ACHN (cell line): Measurements from ENCODE around the gene PLCB1.
"Not testable (repeated sequence)": the region's sequence is repeated elsewhere in the genome, so short reads cannot be mapped to it uniquely, and the experiment has no call there.

ENCODE experiments used
- DNase-seq: peaks from one replicate; pipeline ENCODE4 v3.0.0-alpha.2; 2015
- in situ Hi-C: cut with HindIII; loops from 2 replicates; pipeline ENCODE4 v1.10.0; 2017; ENCODE audit warnings: low sequenced_read_pairs, low pct_ligation_motif_present, low pct_unique_long_range_greater_than_20kb

PLCB1 gene

DNA sequence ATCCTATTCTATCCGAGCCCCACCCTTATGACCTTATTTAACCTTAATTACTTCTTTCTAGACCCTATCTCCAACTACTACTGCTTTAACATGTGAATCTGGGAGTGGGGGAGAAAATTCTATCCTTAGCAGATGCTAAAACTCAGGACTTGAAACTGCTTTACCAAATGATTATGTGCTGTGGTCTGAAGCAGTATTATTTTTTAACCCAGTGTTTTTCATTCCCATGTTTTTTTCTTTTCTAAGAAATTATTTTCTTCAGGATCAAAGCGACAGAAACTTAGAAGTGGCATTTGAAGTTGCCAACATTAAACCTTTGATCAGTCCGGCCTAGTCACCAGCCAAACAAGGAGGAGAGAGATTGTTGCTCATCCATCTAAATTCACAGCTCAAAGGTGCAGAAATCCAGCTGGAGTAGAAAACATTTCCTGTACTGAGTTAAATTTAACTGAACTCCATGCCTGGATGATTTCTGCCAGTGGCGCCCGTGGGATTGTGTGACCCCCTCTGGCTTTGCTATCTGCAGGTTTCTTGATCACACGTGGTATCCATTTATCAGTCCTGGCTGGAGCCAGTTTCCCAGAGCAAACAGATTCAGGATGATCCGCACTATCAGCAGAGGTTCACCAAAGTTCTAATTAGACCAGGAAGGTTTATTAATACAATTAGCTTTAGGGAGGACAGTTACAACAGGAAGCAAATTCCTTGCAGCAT, 300.5 kb downstream of the PLCB1 start:
- no peak for DNase-seq
- in situ Hi-C loops, result no loop called here

DNA sequence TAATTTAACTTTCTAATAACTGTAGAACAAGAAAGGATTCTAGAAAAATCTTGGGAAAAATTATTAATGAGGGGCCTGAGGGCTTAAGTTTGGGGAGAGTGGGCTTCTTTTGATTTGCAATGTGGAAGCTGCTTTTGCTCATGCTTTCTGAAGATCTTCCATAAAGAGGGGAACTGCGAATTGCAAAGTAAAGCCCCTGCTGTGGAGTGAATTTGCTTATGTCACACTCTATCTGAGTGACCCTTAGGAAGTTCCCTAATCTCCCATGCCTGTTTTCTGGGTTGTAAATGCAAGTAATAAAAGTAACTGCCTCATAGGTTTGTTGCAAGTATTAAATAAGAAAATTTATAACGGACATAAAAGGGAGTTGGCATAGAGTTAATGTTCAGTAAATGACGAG, 301.2 kb downstream of the PLCB1 start:
- no peak for DNase-seq
- in situ Hi-C loops, result no loop called here

DNA sequence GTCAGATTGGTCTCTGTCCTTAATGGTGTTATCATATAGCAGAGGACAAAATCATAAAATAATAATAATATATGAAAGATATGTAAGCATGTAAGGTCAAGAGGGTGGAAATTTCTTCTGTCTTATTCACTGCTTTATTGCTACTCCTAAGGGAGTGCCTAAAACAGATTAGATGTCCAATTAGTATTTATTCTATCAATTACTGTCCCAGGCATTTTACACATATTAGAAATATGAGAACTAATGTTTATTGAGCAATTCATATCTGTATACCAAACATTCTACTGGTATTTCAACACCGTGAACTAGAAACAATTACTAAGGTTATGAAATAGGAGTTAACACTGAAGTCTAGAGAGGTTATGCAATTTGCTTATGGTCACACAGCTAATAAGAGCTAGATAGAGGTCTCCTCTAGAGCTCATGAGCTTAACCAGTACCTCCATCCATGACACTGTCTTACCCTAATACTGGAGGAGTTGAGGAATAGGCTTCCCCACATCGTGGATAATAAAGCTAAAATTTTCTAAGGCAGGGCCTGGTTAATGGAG, 302.3 kb downstream of the PLCB1 start:
- in situ Hi-C loops, result no loop called here
- no peak for DNase-seq

DNA sequence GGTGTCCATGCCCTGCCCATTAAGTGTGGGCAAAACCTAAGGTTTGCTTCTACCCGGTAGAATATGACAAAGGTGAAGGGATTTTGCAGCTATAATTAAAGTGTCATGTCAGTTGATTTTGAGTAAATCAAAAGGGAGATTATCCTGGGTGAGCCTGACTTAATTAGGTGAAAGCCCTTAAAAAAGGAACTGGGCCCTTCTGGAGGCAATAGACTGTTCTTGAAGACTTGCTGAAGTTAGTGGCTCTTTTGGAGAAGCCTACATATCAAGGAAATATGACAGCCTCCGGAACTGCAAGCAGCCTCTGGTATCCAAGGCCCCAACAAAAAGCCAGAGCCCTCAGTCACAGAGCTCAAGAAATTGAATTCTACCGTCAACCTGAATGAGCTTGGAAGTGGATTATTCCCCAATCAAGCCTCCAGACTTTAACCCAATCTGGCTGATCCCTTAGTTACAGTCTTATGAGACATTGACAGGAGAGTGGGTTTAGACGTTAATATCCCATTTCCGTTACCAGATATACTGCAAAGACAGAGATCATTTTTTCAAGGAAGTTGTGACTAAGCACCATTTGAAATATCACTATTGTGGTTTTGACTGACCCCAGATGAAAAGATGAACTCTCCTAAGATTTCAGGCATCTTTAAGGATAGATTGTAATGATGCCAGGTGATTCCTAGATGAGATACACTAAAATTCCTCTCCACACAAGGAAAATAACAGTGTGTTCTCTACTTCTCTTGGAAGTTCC, 303.4 kb downstream of the PLCB1 start:
- in situ Hi-C loops, result no loop called here
- DNase-seq, result no peak

DNA sequence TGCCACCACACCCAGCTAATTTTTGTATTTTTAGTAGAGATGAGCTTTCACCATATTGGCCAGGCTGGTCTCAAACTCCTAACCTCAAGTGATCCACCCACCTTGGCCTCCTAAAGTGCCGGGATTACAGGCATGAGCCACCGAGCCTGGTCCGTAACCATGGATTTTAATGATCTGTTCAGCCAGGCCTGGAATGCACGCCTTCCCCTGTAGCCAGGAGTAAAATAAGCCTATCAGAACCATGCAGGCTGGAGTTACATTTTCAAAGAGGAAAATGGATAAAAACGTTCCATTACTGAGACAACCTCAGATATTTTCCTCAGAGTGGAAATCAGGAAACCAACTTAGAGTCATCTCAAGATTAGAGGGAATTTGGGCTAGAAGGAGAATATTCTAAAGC, 304.9 kb downstream of the PLCB1 start:
- DNase-seq, in situ Hi-C loops: not testable (repeated sequence)

DNA sequence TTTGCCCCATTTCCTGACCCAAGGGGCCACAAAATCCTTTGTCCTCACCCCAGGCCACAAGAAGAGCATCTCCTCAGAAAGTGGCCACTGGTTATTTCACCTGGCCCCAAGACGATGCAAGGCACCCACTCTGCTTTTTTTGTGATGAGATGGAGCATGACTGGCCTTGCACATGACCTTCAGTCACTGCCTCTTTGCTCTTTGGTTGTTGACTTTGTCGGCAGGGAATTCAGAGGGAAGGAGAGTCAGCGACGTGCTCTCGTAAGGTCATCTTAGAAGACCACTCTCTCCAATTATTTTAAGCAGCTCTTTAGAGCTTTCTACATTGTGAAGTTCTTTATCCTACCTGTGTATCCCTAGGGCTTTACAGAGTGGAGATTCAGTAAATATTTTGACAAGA, 306.7 kb downstream of the PLCB1 start:
- in situ Hi-C loops, result no loop called here
- DNase-seq, result no peak

DNA sequence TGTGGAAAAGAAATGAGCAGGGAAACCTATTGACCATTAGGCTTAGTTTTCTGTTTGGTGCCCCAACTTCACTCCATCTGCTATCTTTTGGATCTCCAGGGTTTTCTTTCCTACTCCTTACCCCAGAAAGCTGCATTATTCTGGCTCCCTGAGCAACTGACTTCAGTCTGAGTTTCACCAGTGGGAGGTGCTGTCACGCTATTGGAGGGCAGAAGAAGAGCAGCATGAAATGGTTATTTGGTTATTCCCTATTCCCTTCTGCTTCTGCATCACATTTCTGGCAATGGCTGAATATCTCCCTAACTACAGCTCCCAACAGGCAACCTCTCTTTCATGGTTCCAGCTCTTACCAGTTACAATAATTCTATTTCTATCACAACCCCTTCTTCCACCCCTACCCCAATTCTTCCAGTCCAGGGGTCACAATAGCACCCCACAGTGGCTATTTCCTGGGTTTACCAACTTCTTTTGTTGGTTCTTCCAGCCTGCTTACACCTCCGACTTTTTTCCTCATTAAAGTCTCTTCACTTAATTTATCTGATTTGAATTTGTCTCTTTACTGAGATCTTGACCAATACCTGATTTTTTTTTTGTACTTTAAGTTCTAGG, 311.5 kb downstream of the PLCB1 start:
- DNase-seq, result peak; percentile 15
- in situ Hi-C loops, result no loop called here

DNA sequence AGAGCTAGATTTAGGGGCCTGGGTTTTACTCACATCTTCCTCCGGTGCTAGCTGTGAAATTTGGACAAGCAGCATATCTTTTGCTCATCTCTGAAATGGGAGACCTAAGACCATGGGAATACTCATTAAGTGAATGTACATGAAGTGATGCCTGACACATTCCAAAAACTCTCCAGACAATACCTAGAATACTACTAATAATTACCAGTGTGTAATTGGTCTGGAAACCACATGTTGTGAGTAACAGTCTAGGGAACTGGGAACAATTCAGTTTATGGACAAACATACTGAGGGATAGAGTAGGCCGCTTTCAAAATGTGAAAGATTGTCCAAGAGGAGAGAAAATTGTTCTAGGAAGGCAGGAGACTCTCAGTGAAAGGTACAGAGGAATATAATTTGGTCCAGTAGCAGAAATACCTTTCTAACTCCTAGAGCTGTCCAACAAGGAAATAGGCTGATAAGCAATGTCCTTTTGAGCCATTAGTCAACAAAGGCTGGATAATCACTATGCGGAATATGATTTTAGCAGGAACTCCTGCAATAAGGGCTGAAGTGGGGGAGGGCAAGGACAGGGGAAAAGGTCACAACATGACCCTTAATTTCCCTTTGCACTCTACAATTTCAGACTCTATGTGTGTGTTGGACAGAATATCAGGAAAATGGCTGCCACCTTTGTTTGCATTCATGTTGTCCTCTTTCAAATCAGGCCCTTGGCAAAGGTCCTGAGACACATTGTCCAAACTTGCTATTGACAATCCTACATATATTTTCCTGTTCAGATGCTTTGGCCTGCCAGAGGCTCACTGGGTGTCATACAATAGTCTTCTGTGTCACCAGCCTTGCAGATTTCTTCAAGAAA, 315.4 kb downstream of the PLCB1 start:
- in situ Hi-C loops, result no loop called here
- no peak for DNase-seq

DNA sequence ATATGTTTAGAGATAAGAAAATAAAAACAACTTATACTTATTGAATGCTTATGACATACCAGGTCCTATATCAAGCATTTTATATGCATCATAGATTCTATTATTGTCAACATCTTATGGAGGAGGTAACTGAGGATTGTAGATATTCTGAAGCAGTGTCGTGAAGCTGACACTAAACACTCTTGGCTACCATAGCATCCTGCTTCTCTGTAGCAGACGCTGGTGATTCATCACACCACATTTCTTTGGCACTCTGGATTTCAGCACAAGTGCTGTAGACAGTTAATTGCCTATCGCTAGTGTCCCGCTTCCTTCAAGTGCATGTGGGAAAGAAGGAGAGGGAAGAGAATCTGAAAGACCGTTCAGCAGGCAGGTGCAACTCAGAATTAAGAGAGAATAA, 317.1 kb downstream of the PLCB1 start:
- in situ Hi-C loops, result no loop called here
- no peak for DNase-seq

DNA sequence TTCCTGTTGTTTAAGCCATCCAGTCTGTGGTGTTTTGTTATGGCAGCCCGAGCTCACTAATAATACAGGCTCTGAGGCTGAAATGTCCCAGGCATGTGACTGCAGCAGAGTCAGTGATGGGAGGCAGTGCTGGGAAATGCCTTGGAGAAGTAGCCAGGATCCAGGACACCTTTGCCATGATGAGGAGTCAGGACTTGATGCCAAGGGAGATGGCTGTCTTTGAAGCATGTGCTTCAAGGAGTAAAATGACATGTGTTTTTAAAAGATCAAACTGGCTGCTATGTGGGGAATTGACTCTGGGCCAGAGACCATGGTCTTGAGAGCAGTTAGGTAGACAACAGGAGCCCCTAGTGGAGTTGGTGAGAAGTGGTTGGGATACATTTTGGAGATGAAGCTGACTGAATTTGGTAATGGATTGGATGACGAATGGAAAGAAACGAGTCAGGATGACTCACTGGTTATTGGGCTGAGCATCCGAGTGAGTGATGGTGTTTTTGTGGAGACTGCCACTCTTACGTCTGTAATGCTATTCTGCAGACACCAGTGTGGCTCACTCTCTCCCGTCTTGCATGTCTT, 322.2 kb downstream of the PLCB1 start:
- peak; percentile 35 for DNase-seq
- in situ Hi-C loops, result no loop called here

DNA sequence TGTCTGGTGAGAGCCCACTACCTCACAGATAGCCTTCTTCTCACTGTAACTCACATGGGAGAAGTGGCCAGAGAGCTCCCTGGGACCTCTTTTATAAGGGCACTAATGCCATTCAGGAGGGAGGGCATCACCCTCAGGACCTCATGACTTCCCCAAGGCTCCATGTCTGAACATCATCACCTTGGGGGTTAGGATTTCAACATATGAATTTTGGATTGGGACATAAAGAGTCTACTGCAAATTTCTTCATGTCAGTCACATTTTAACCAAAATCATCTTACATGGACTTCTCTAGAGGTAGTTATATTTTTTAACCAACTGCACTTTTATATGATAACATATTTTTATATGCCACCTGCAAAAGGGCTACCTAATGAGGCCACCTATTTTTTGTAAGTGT, 324.7 kb downstream of the PLCB1 start:
- in situ Hi-C loops, result no loop called here
- DNase-seq, result no peak

DNA sequence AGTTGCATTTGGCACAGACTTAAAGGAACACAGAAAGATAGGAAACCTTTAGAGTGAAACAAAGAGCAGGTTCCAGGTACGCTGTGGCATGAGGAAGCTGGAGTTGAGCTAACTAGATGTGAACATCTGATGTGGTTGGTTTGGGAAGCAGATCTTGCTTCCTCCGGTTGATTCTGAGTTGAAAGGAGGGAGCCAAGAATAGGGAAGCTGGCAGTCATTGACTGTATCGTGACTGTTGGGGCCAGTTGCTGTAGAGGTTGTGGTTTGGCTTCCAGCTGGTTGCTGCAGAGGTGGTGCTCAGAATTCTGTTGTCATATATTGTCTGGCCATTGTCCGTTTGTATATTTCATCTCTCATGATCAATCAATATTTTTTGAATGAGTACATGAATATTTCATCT, 325.9 kb downstream of the PLCB1 start:
- in situ Hi-C loops, result no loop called here
- DNase-seq, result no peak

DNA sequence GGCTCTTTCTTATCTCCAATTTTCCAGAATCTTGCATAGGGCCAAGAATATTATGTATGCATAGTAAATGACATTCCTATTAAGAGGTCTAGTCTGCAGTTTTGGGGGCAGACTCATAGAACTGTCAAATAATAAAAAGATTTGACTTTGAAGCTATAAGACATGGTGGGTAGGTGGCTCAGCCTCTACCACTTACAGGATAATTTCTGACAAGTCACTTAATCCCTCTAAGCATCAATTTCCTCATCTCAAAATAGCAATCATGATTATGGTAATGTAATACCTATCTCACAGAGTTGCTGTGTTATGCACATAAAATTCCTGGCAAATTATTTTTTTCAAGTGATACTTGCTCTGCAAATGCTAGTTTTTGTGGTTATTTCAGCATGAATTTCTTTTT, 329.1 kb downstream of the PLCB1 start:
- DNase-seq, result no peak
- in situ Hi-C loops, result no loop called here

DNA sequence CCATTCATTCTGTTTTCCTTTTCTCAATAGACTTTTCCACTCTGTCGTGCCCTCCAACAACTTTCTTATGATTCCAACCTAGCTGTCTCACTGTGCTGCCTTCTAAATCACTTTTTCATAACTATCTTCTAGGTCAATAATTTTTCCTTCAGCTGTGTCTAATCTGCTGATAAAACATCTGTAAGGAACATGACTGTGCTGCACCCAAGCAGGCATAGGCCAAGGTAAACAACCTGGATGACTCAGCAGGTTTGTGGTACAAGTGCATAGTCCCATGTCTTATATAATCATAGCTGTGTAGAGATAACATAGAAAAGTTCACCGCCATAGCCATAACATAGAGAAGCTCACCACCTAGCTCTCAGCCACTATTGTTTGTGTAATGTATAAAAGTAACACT, 332.3 kb downstream of the PLCB1 start:
- no peak for DNase-seq
- in situ Hi-C loops, result no loop called here

DNA sequence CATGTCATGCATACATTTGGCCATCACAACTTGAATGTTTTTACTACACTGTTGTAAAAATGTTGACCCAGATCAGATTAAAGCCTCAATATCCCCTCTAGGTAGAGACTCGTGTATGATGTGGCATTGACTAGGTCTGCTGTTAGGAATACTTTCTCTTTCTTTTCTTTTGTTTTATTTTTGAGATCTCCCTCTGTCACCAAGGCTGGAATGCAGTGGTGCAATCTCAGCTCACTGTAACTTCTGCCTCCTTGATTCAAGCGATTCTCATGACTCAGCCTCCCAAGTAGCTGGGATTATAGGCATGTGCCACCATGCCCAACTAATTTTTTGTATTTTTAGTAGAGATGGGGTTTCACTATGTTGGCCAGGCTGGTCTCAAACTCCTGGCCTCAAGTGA, 334.7 kb downstream of the PLCB1 start:
- in situ Hi-C loops, DNase-seq: not testable (repeated sequence)

DNA sequence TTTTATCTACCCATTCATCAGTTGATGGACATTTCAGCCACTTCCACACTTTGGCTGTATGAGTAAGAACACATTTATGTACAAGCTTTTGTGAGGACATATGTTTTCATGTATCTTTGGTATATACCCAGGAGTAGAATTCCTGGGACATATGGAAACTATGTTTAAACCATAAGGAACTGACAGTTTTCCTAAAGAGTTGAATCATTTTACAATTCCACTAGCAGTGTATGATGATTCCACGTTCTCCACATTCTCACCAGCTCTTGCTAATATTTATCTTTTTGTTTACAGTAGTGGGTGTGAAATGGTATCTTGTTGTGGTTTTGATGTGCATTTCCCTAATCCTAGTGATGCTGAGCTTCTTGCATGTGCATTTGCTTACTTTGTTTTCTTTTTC, 338.1 kb downstream of the PLCB1 start:
- in situ Hi-C loops, result no loop called here

DNA sequence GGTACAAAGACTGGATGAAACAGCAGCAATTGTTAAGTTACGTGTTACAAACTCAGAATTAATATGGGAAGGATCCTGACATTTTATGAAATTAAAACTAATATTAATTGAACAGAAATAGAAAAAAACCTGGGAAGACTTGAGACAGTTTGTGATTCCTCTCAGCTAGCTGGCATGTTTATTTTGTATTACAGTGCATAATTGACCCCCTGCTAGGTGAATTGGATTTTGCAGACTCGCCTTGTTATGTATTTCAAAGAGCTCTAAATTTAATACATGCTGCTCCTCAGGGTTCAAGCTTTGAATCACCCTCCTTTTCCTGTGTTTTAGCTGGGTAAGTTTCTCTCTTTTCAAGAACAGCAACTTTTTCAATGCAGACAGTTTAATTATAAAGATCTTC, 339.4 kb downstream of the PLCB1 start:
- DNase-seq, result no peak
- in situ Hi-C loops, result no loop called here

More for the DNA sequence above, 338.1 kb downstream of the PLCB1 start:
- no peak for DNase-seq

DNA sequence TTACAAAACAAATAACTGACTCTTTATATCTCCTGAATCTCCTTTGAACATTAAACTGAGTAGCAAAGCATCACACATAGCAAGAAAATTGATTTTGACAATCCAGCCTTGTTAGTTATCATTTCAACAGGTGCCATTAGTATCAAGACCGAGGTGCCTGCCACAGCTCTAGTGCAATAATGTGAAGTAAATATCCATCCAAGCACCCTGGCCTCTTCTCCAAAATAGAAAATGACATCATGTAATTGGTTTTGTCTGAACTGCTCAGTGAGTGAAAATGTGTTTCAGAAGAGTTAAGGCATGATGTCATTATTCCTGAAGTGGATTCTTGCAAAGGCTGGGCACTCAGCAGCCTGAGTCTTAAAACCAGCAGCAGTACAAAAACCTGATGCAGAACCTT, 341.4 kb downstream of the PLCB1 start:
- no peak for DNase-seq
- in situ Hi-C loops, result no loop called here
